Kidney epithelial cell (primary cell): ENCODE results near the gene SHISA4. TPM values are rescaled to one million over a fixed set of nuclear protein-coding genes. Genes with fewer than 3 reads are reported as not detected.

Experiments
- DNase-seq: peaks from one replicate; pipeline ENCODE4 v3.0.0-alpha.2; 2010; ENCODE audit warnings: low read depth
- H3K27me3 ChIP-seq: 2 replicates; pipeline ENCODE4 v1.6.0; 2011; ENCODE audit warnings: low read length; ENCODE audit not compliant: control insufficient read depth, insufficient read depth
- H3K36me3 ChIP-seq: 2 replicates; pipeline ENCODE4 v1.5.1; 2011; ENCODE audit warnings: low read length; ENCODE audit not compliant: control insufficient read depth, insufficient read depth
- H3K4me3 ChIP-seq: 2 replicates; pipeline ENCODE4 v1.5.1; 2011; ENCODE audit warnings: low read depth, mild to moderate bottlenecking, control low read depth, low read length
- total RNA-seq: library from RNA; depleted of rRNA; stranded (reverse); fragments of >200 nt; gene quantifications from 2 replicates; pipeline ENCODE4 v1.2.3, GENCODE V29; 2015
- TF ChIP-seq, protein P1 (sequence below): IDR thresholded peaks from 2 replicates; pipeline ENCODE4 v1.5.1; 2011; ENCODE audit warnings: mild to moderate bottlenecking, moderate library complexity, low read length, control low read depth, inconsistent platforms; ENCODE audit not compliant: insufficient read depth, poor library complexity, severe bottlenecking

SHISA4 gene
- total RNA-seq, 1 donor from 2014 or later: 22.6 TPM

DNA sequence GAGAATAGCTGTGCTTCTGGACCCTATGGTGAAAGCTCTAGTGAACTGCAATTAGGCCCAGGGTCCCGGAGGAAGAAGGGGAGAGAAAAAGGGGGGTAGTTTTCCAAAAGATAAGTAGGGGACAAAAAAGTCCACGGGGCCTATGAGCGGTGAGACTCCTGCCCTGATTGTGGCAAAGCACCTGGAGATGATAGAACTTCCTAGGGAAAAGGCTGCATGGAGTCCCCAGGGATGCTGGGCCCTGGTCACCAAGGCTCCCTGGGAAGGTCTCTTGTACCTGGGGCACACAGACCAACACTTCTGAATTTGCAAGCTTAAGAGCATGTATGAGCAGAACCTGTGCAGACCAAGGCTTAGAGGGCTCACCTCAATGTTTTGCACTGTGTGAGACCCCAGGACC is 5.4 kb upstream of the SHISA4 start:
- Histone ChIP-seq H3K36me3 (no peaks in the 10 kb centered on the region), H3K27me3 (no peaks in the 10 kb centered on the region), H3K4me3 (no peak overlapping the region)
- DNase-seq: no peak
- TF ChIP-seq, protein P1, sequence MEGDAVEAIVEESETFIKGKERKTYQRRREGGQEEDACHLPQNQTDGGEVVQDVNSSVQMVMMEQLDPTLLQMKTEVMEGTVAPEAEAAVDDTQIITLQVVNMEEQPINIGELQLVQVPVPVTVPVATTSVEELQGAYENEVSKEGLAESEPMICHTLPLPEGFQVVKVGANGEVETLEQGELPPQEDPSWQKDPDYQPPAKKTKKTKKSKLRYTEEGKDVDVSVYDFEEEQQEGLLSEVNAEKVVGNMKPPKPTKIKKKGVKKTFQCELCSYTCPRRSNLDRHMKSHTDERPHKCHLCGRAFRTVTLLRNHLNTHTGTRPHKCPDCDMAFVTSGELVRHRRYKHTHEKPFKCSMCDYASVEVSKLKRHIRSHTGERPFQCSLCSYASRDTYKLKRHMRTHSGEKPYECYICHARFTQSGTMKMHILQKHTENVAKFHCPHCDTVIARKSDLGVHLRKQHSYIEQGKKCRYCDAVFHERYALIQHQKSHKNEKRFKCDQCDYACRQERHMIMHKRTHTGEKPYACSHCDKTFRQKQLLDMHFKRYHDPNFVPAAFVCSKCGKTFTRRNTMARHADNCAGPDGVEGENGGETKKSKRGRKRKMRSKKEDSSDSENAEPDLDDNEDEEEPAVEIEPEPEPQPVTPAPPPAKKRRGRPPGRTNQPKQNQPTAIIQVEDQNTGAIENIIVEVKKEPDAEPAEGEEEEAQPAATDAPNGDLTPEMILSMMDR: no peak

DNA sequence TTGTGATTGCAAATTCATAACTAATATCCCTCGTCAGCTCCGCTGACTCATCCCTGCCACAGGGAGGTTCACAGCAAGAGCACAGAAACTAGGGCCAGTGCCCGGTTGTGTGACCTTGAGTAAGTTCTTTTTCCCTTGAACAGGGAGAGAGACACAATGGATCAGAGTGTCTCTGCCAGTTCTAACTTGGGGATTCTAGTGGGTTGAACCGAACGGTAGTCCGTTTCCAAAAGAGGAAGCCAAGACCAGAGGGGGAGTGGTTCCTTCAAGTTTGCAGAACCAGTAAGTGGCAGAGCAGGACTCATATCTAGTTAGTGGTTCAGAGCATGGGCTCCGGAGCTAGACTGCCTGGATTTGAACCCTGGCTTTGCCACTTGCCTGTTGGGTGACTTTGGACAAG is 4.9 kb upstream of the SHISA4 start:
- TF ChIP-seq, protein P1: no peak
- no peak for DNase-seq
- Histone ChIP-seq H3K36me3 (no peaks in the 10 kb centered on the region), H3K4me3 (no peak overlapping the region), H3K27me3 (no peaks in the 10 kb centered on the region)

DNA sequence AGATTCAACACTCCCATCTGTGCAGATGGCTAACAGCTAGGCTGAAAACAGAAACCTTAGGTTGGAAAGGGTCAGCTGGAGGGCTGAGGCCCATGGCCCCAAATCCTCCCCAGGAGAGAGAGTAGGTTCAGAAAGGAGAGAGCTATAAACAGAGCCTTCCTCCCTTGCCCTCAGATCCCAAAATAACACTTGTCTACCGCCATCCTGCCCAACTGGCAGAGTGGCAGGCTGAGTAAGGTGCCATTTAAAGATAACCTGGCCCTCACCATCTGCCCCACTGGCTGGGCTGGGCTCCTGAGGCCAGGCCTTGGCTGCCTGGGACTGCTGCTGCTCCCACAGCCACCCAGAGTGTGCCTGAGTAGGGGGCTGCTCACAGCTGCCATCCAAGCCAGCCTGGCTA is 4.3 kb upstream of the SHISA4 start:
- Histone ChIP-seq H3K4me3 (no peak overlapping the region), H3K36me3 (no peaks in the 10 kb centered on the region), H3K27me3 (no peaks in the 10 kb centered on the region)
- no peak for DNase-seq
- TF ChIP-seq, protein P1: no peak

DNA sequence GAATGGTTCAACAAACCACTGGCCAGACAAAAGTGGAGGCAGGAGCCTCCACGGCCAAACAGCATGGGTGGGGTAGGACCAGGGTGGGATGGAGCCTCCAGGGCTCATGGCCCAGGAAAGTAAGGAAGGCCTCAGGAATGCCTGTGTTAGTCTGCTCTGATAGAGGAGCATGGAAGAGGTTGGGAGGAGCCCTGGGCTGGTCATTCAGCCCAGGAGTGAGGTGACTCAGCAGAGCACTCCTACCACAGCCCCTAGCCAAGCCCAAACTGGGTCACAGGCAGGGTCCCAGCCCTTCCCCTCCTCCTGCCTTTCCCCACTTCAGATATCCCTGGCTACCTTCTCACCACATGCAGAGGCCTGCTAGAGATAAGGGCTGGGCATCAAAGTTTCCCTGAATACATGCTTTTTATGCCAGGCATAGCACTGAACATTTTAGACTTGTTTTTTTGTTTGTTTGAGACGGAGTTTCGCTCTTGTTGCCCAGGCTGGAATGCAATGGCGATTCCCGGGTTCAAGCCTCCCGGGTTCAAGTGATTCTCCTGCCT is 3.1 kb upstream of the SHISA4 start:
- no peaks in the 10 kb centered on the region for H3K36me3 ChIP-seq
- TF ChIP-seq, protein P1: no peak
- H3K27me3 ChIP-seq: no peaks in the 10 kb centered on the region
- DNase-seq: no peak
- no peak overlapping the region for H3K4me3 ChIP-seq

DNA sequence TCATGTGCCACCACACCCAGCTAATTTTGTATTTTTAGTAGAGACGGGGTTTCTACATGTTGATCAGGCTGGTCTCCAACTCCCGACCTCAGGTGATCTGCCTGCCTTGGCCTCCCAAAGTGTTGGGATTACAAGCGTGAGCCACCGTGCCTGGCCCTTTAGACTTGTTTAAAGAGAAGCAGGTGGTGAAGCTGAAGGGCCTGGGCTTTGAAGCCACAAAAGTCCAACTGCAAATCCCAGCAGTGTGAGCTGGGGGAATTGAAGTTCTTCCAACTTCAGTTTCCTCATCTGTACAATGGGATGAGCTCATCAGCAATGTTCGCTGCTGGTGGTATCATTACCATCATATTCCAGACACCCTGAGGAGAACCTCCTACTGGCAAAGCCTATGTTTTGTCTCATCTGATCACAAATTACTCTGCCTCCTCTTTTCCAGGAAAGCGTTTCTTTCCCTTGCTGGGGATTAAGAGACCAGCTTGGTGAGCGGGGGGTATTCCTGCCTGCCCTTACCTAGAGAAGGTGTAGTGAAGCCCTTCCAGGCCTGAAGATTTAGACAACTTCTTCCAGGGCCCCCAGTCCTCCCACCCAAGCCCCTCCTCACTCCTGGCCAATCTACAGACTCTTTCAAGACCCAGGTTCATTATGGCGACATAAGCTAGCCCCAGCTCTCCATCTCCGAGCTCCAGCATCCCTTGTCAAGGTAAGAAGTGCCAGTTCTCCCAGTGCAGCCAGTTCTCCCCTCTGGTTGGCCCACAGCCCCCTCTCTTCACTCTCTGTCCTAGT is 2.4 kb upstream of the SHISA4 start:
- TF ChIP-seq, protein P1: no peak
- DNase-seq: no peak
- Histone ChIP-seq H3K4me3 (no peak overlapping the region), H3K27me3 (no peaks in the 10 kb centered on the region), H3K36me3 (no peaks in the 10 kb centered on the region)
